Cardiac muscle cell (in vitro differentiated cells and primary cell): ENCODE results near the gene VAMP4. TPM values are rescaled to one million over a fixed set of nuclear protein-coding genes. Genes with fewer than 3 reads are reported as not detected.

Experiments used
- DNase-seq, 2 donors: peaks; one replicate each; pipeline versions ENCODE4 v3.0.0 to v3.0.0-alpha.2; 2010 to 2017; ENCODE audit warnings: low read depth in 1 of 2, low spot score in 1 of 2
- H3K27ac ChIP-seq: fragments of 200-600 bp; sonication (generic); 2 replicates; pipeline ENCODE4 v1.5.1; 2016
- H3K27me3 ChIP-seq: fragments of 200-600 bp; sonication (generic); 2 replicates; pipeline ENCODE4 v1.6.0; 2016; ENCODE audit warnings: control low read depth
- H3K36me3 ChIP-seq: fragments of 200-600 bp; sonication (generic); 2 replicates; pipeline ENCODE4 v1.5.1; 2016; ENCODE audit warnings: control low read depth
- H3K4me1 ChIP-seq: fragments of 200-600 bp; sonication (generic); 2 replicates; pipeline ENCODE4 v1.8.1; 2017; ENCODE audit warnings: low read depth, mild to moderate bottlenecking, mixed run types
- H3K4me3 ChIP-seq: fragments of 200-600 bp; sonication (generic); 2 replicates; pipeline ENCODE4 v1.5.1; 2016; ENCODE audit warnings: mild to moderate bottlenecking
- H3K9me3 ChIP-seq: fragments of 200-600 bp; sonication (generic); 2 replicates; pipeline ENCODE4 v1.5.1; 2017; ENCODE audit warnings: low read depth, mild to moderate bottlenecking, control low read depth
- CTCF ChIP-seq: IDR thresholded peaks from 2 replicates; pipeline ENCODE4 v1.5.1; 2012; ENCODE audit warnings: low read depth, mild to moderate bottlenecking, low read length
- polyA plus RNA-seq: library from polyadenylated mRNA; unstranded; fragments of >200 nt; fragmentation: Nextera tagmentation; extraction: Ambion mirVana; gene quantifications from 2 replicates; pipeline ENCODE4 v1.2.1, GENCODE V29; 2016
- total RNA-seq: library from RNA; depleted of rRNA; stranded (reverse); fragments of >200 nt; gene quantifications from 2 replicates; pipeline ENCODE4 v1.2.3, GENCODE V29; 2016

VAMP4 gene
- total and polyA plus RNA-seq, 2 experiments from 2014 or later = 6.9 to 9.4 TPM

GRCh38 chr1:171654942-171655745 is 86.7 kb downstream of the VAMP4 start:
- Histone ChIP-seq H3K4me1 (peaks cover 26% of the 10 kb centered on the region), H3K9me3 (no peaks in the 10 kb centered on the region), H3K27ac (peak overlapping the region; percentile 98), H3K36me3 (no peaks in the 10 kb centered on the region), H3K4me3 (peak overlapping the region; percentile 4), H3K27me3 (no peaks in the 10 kb centered on the region)
- DNase-seq = peak; percentile 86 to 94
- TF ChIP-seq CTCF = peak; percentile 96

GRCh38 chr1:171654201-171654941 is 87.5 kb downstream of the VAMP4 start:
- no peaks in the 10 kb centered on the region for H3K27me3 ChIP-seq
- H3K36me3 ChIP-seq = no peaks in the 10 kb centered on the region
- no peaks in the 10 kb centered on the region for H3K9me3 ChIP-seq
- H3K4me3 ChIP-seq = no peak overlapping the region
- H3K27ac ChIP-seq = peak overlapping the region; percentile 98
- peak; percentile 56 to 79 for DNase-seq
- peaks cover 26% of the 10 kb centered on the region for H3K4me1 ChIP-seq
- no peak for TF ChIP-seq CTCF

- Histone ChIP-seq H3K9me3 (no peaks in the 10 kb centered on the region), H3K27ac (peak overlapping the region; percentile 98), H3K4me3 (no peak overlapping the region), H3K27me3 (no peaks in the 10 kb centered on the region), H3K36me3 (no peaks in the 10 kb centered on the region), H3K4me1 (peaks cover 26% of the 10 kb centered on the region)
- DNase-seq = no peak
- TF ChIP-seq CTCF = no peak
Measured at GRCh38 chr1:171653796-171654195, 88.1 kb downstream of the VAMP4 start.

- Histone ChIP-seq H3K4me1 (peaks cover 26% of the 10 kb centered on the region), H3K27ac (peak within 1 kb of the TSS; percentile 98), H3K9me3 (no peaks in the 10 kb centered on the region), H3K36me3 (no peaks in the 10 kb centered on the region), H3K4me3 (no peak within 1 kb of the TSS), H3K27me3 (no peaks in the 10 kb centered on the region)
- no peak for TF ChIP-seq CTCF
- DNase-seq = no peak
Measured at GRCh38 chr1:171652234-171652822, 89.5 kb downstream of the VAMP4 start, which contains the start of gene MYOC. Gene MYOC, minus strand, starts transcription at chr1:171652688. Its CDS starts 77 bp downstream, at chr1:171652611.

Other genes starting within 250 kb of the VAMP4 start
- not detected in 2 replicates for gene MYOCOS, start 119.8 kb downstream of the VAMP4 start, total RNA-seq
- gene MYOCOS, start 119.8 kb downstream of the VAMP4 start, polyA plus RNA-seq = 0.10 TPM in 1 of 2 replicates, not detected in the other
- 0.07 and 0.12 TPM in 2 replicates for gene MYOC, start 89.4 kb downstream of the VAMP4 start, total RNA-seq
- not detected in 2 replicates for gene MYOC, start 89.4 kb downstream of the VAMP4 start, polyA plus RNA-seq
- gene METTL13, start 39.6 kb upstream of the VAMP4 start, total RNA-seq = 17.2 and 21.6 TPM in 2 replicates
- gene METTL13, start 39.6 kb upstream of the VAMP4 start, polyA plus RNA-seq = 19.1 and 33.3 TPM in 2 replicates
- gene DNM3, start 99.4 kb upstream of the VAMP4 start, total RNA-seq = 0.42 and 0.56 TPM in 2 replicates
- 0.49 TPM in 1 of 2 replicates, not detected in the other for gene DNM3, start 99.4 kb upstream of the VAMP4 start, polyA plus RNA-seq